NCI-H2196 treated with DMSO at 0.1 percent for 48 hours (cell line): Measurements from ENCODE around the gene SPEF2.
A peak's percentile ranks its signal among the peaks of the same experiment; 100 is the strongest.

ENCODE experiments used
- DNase-seq: peaks from one replicate; lab custom pipeline; 2025; ENCODE audit not compliant: unreplicated experiment; lab: John Stamatoyannopoulos, UW

SPEF2 gene

GRCh38 chr5:35717718-35718117 is 100.1 kb downstream of the SPEF2 start:
- no peak for DNase-seq

- DNase-seq: no peak
These were observed 118.1 kb downstream of the SPEF2 start for GRCh38 chr5:35735718-35736117.

- no peak for DNase-seq
These were observed 118.6 kb downstream of the SPEF2 start for GRCh38 chr5:35736280-35736679.

- no peak for DNase-seq
These were observed 123.6 kb downstream of the SPEF2 start for GRCh38 chr5:35741126-35741716.

- no peak for DNase-seq
These were observed 124.3 kb downstream of the SPEF2 start for GRCh38 chr5:35741971-35742370.

GRCh38 chr5:35743644-35744043 is 126.0 kb downstream of the SPEF2 start:
- DNase-seq: no peak

- no peak for DNase-seq
These were observed 127.5 kb downstream of the SPEF2 start for GRCh38 chr5:35745193-35745592.

GRCh38 chr5:35745660-35746059 is 128.0 kb downstream of the SPEF2 start:
- no peak for DNase-seq

GRCh38 chr5:35752012-35752411 is 134.3 kb downstream of the SPEF2 start:
- no peak for DNase-seq

GRCh38 chr5:35753500-35753899 is 135.8 kb downstream of the SPEF2 start:
- no peak for DNase-seq

- DNase-seq: no peak
These were observed 136.8 kb downstream of the SPEF2 start for GRCh38 chr5:35754481-35754880.

GRCh38 chr5:35755966-35756365 is 138.3 kb downstream of the SPEF2 start:
- DNase-seq: no peak

GRCh38 chr5:35758151-35758724 is 140.6 kb downstream of the SPEF2 start:
- DNase-seq: no peak

GRCh38 chr5:35761541-35761940 is 143.9 kb downstream of the SPEF2 start:
- no peak for DNase-seq

- DNase-seq: no peak
These were observed 144.7 kb downstream of the SPEF2 start for GRCh38 chr5:35762368-35762767.

GRCh38 chr5:35765921-35766320 is 148.3 kb downstream of the SPEF2 start:
- DNase-seq: no peak

GRCh38 chr5:35771300-35771699 is 153.6 kb downstream of the SPEF2 start:
- no peak for DNase-seq

GRCh38 chr5:35771839-35772238 is 154.2 kb downstream of the SPEF2 start:
- no peak for DNase-seq

GRCh38 chr5:35773967-35774366 is 156.3 kb downstream of the SPEF2 start:
- DNase-seq: no peak

GRCh38 chr5:35776757-35777156 is 159.1 kb downstream of the SPEF2 start:
- DNase-seq: no peak

- DNase-seq: peak; percentile 32
These were observed 159.9 kb downstream of the SPEF2 start for GRCh38 chr5:35777358-35778087.

GRCh38 chr5:35778259-35778769 is 160.7 kb downstream of the SPEF2 start:
- no peak for DNase-seq
